Measurements from ENCODE around the gene CTAGE9. TPM values are rescaled to one million over a fixed set of nuclear protein-coding genes. Genes with fewer than 3 reads are reported as not detected.

CTAGE9 gene
- total and polyA plus RNA-seq, 2 of the 8 experiments (the other 6 are each of a cell fraction or from before 2014, with no cell fraction given), result not detected

- Histone ChIP-seq H3K9me3 (ENCODE audit: insufficient read depth in 2 of 2, low read depth in 1 of 2, low read length in 1 of 2) (no peaks in the 10 kb centered on the region), H3K56ac (replicated peaks; ENCODE audit: insufficient read length, low read depth, low read length) (no peak overlapping the region), H3K23me2 (ENCODE audit: low read depth, low read length) (no peaks in the 10 kb centered on the region; the same call in 1 of the 2 replicates), H2AK5ac (ENCODE audit: low read depth, low read length) (no peak overlapping the region), H3K4me2 (ENCODE audit: insufficient read depth in 1 of 2, low read depth in 2 of 2, low read length in 2 of 2) (no peak overlapping the region), H2BK20ac (ENCODE audit: low read length) (no peak overlapping the region), H2BK15ac (ENCODE audit: low read length) (no peak overlapping the region), H3K79me2 (ENCODE audit: control insufficient read depth in 1 of 2, insufficient read depth in 2 of 2, low read length in 2 of 2) (no peaks in the 10 kb centered on the region), H2BK12ac (ENCODE audit: low read depth, low read length) (no peak overlapping the region), H3K23ac (ENCODE audit: insufficient read length) (no peak overlapping the region), H3K9ac (replicated peaks in 1 of 4; ENCODE audit: extremely low read depth in 1 of 4, low read depth in 3 of 4, low read length in 3 of 4) (no peak overlapping the region), H3K18ac (ENCODE audit: extremely low read depth, low read length) (no peak overlapping the region), H3K14ac (ENCODE audit: insufficient read length) (no peak overlapping the region), H3K36me3 (ENCODE audit: control insufficient read depth in 2 of 4, insufficient read depth in 4 of 4, low read length in 3 of 4) (no peaks in the 10 kb centered on the region), H4K5ac (ENCODE audit: insufficient read length, low read depth, low read length) (no peak overlapping the region), H3K27me3 (replicated peaks in 1 of 4; ENCODE audit: control insufficient read depth in 3 of 4, extremely low read depth in 1 of 4, insufficient read depth in 3 of 4, low read length in 3 of 4) (no peaks in the 10 kb centered on the region), H3K4ac (replicated peaks; ENCODE audit: insufficient read length, low read depth, low read length) (no peak overlapping the region), H3K27ac (ENCODE audit: low read depth, low read length) (no peak overlapping the region), H2BK5ac (ENCODE audit: low read depth, low read length) (no peak overlapping the region), H4K91ac (replicated peaks; ENCODE audit: insufficient read length, low read length) (no peak overlapping the region), H2BK120ac (replicated peaks; ENCODE audit: low read depth, low read length) (no peak overlapping the region), H3K4me1 (replicated peaks in 1 of 4; ENCODE audit: control insufficient read depth in 3 of 4, insufficient read depth in 4 of 4, low read length in 3 of 4) (peaks cover 0 to 2% (median 0%) of the 10 kb centered on the region in 4 experiments; a peak in 2 of 7 replicates), H4K20me1 (replicated peaks in 1 of 2; ENCODE audit: control insufficient read depth in 1 of 2, insufficient read depth in 2 of 2, low read length in 2 of 2) (no peaks in the 10 kb centered on the region), H2AFZ (ENCODE audit: low read length) (no peak overlapping the region), H3K4me3 (ENCODE audit: extremely low read depth in 1 of 4, insufficient read depth in 2 of 4, low read depth in 3 of 4, low read length in 4 of 4) (no peak overlapping the region), H3K79me1 (ENCODE audit: low read depth, low read length) (no peaks in the 10 kb centered on the region), H4K8ac (ENCODE audit: extremely low read depth, insufficient read depth, low read length) (no peak overlapping the region)
- FAIRE-seq (no peak), DNase-seq (ENCODE audit: low read depth in 1 of 2, low spot score in 2 of 2) (no peak)
- POLR2A ChIA-PET (ENCODE audit: partially characterized antibody), result interaction anchor here (0.6 kb wide), 1 partner anchor 232 kb away, joined by 3 read pairs; no protein-coding TSS in a partner anchor
- CTCF ChIA-PET (ENCODE audit: partially characterized antibody), result interaction anchor here (0.7 to 1.1 kb wide), 2 partner anchors 16 to 25 kb away, joined by 3 to 5 read pairs; no protein-coding TSS in a partner anchor
- 91% methylated on average over 5 of the region's 5 CpGs; no CpG with 5 or more reads in 1 of the 2 experiments for WGBS, 2 experiments (ENCODE audit: extremely low coverage in 1 of 2, insufficient coverage in 1 of 2, insufficient read length in 1 of 2, insufficient replicate concordance in 2 of 2, low coverage in 1 of 2, low lambda C conversion rate in 2 of 2, missing lambda C conversion rate in 1 of 2)
- TF ChIP-seq E2F6 (IDR thresholded peaks at IDR 0.05) (no peak), SRF (IDR thresholded peaks at IDR 0.05; ENCODE audit: low read depth, low read length) (no peak), SIRT6 (IDR thresholded peaks at IDR 0.05; ENCODE audit: low read length) (no peak), SP1 (IDR thresholded peaks at IDR 0.05; ENCODE audit: low read depth, low read length) (no peak)
Measured at GRCh38 chr6:131745476-131745875, 34.7 kb upstream of the CTAGE9 start.
